ENCODE results near the gene NXT1. TPM values are rescaled to one million over a fixed set of nuclear protein-coding genes. Genes with fewer than 3 reads are reported as not detected.

Gene NXT1
- total RNA-seq, 2 donors from 2014 or later, result 32.5 to 57.6 TPM

DNA sequence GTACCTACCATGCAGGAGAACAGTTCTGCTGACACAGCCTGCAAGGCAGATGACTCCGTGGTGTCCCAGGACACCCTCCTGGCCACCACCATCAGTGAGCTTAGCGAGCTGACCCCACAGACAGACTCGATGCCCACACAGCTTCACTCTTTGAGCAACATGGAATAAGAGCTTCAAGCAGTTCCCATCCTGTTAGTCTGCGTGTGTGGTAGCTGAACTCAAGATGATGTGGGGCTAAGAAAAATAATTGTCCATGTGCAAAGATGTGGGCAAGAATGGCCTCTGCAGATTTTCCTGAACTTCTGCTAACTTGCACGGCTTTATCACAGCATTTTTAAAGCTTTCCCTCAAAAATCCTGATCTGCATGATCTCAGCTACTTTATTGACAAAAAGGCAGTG lies 19.7 kb downstream of the NXT1 start:
- Mint-ChIP-seq H3K9me3 (no peaks in the 10 kb centered on the region), H3K27me3 (no peaks in the 10 kb centered on the region), H3K4me1 (ENCODE audit: low read depth in 2 of 2) (peaks cover 16 to 23% of the 10 kb centered on the region in 2 donors), H3K27ac (no peak overlapping the region), H3K36me3 (peaks cover 17% of the 10 kb centered on the region), H3K4me3 (no peak overlapping the region)
- ATAC-seq (no peak), DNase-seq (ENCODE audit: low spot score) (no peak)

DNA sequence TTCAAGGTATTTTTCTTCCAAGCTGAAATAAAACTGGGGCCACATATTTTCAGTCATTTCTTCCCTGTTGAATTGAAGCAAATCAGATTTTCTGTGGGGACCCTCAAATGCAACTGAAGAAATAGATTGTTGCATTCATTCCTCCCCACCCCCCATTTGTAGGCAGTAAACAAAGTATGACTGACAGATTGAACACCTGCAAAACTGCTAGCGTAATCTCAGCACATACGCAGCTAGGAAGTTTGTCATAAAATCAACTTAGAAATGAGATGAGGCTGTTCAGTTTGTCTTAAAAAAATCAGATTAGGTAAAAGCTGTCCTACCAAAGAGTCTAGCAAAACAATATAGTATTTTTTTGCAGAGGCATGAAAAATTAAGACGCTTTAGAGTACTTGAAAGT lies 20.3 kb downstream of the NXT1 start:
- no peaks in the 10 kb centered on the region for H3K9me3 Mint-ChIP-seq
- no peak overlapping the region for H3K4me3 Mint-ChIP-seq
- H3K27me3 Mint-ChIP-seq, result no peaks in the 10 kb centered on the region
- no peak for DNase-seq (ENCODE audit: low spot score)
- H3K27ac Mint-ChIP-seq, result no peak overlapping the region
- peaks cover 18 to 27% of the 10 kb centered on the region in 2 donors for H3K4me1 Mint-ChIP-seq (ENCODE audit: low read depth in 2 of 2)
- no peak for ATAC-seq
- H3K36me3 Mint-ChIP-seq, result peaks cover 21% of the 10 kb centered on the region

DNA sequence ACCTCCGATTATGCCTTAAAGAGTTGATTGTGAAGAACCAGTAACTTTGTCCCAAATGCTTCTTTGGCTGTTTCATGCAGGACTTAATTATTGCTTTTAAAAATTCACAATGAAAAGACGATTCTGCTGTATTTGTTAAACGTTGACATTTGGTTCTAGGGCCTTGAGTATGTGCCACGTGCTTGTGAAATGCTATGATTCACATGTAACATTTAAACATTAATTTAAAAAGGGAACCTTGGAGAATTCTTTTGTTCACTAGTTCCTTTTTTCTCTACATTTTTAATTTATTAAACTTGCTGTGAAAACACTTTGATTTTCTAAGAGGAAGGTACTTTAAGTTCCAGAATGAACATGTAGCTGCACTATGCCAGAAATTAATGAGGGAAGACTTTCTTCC lies 20.9 kb downstream of the NXT1 start:
- ATAC-seq, result no peak
- no peak overlapping the region for H3K27ac Mint-ChIP-seq

DNA sequence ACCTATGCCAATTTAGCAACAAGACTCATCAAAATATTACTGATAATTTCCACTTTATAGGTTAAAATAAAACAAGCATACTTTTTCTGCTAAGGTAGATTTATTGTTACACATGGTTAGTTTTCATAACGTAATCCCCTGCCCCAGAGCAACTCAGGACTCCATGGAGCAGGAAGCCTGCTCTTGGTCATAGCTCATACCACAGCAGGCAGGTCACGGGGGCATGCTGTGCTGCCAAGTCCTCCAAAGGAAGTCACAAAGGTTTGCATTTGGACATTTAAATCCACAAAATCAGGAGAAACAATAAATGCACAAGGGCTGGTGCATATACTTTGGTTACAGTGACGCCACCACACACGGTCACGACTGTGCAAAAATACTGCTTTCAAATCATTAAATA lies 23.9 kb downstream of the NXT1 start:
- ATAC-seq, result no peak
- Mint-ChIP-seq H3K36me3 (peaks cover 31% of the 10 kb centered on the region), H3K9me3 (no peaks in the 10 kb centered on the region), H3K27ac (no peak overlapping the region), H3K27me3 (no peaks in the 10 kb centered on the region), H3K4me3 (no peak overlapping the region), H3K4me1 (ENCODE audit: low read depth in 2 of 2) (peaks cover 4 to 12% of the 10 kb centered on the region in 2 donors)
- no peak for DNase-seq (ENCODE audit: low spot score)

More for the DNA sequence above, 20.9 kb downstream of the NXT1 start:
- Mint-ChIP-seq H3K4me3 (no peak overlapping the region), H3K4me1 (ENCODE audit: low read depth in 2 of 2) (peaks cover 13 to 27% of the 10 kb centered on the region in 2 donors), H3K36me3 (peaks cover 23% of the 10 kb centered on the region), H3K9me3 (no peaks in the 10 kb centered on the region), H3K27me3 (no peaks in the 10 kb centered on the region)
- no peak for DNase-seq (ENCODE audit: low spot score)

DNA sequence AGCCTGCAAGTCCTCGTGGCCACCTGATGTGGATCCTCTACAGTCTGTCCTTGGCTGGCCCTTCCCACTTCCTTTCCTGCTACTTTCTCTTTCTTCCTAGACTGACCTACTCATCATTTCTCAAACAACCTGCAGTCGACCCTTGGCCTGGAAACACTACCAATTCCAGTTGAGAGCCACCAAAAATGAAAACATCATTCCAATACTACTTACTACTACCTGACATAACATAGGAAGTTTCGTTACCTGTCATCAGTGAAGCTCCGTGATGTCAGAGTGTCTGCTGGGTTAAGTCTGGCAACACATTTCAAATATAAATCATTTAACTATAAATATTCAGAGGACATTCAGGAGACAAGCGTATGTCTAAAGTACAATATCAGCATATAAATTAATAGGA lies 25.2 kb downstream of the NXT1 start:
- peak overlapping the region; percentile 12 to 53 for H3K27ac Mint-ChIP-seq
- DNase-seq (ENCODE audit: low spot score), result no peak
- no peak for ATAC-seq
- H3K27me3 Mint-ChIP-seq, result no peaks in the 10 kb centered on the region
- H3K36me3 Mint-ChIP-seq, result peaks cover 27% of the 10 kb centered on the region
- no peak overlapping the region for H3K4me3 Mint-ChIP-seq
- peaks cover 4 to 12% of the 10 kb centered on the region in 2 donors for H3K4me1 Mint-ChIP-seq (ENCODE audit: low read depth in 2 of 2)
- H3K9me3 Mint-ChIP-seq, result no peaks in the 10 kb centered on the region

DNA sequence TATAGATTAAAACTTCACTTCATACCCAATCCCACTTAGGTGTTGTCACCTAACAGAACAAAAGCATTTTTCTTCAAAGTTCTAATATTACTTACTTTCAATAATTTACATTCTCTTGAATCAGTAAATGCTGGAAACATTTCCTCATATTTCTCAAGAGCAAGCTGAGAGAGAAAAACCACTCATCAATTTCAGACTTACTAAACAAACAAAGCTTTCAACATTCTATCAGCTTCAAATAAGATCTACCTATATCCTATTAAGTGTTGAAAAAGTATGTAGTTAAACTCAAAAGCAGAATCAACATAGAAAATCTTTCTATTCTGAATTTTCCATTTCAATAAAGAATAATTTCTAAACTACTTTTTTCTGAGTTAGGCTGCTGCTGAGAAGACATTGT lies 29.2 kb downstream of the NXT1 start:
- DNase-seq (ENCODE audit: low spot score) (no peak), ATAC-seq (no peak)
- peaks cover 32% of the 10 kb centered on the region for H3K36me3 Mint-ChIP-seq
- H3K4me1 Mint-ChIP-seq (ENCODE audit: low read depth in 2 of 2), result peaks cover 12% of the 10 kb centered on the region in 2 donors
- no peak overlapping the region for H3K4me3 Mint-ChIP-seq
- no peak overlapping the region for H3K27ac Mint-ChIP-seq
- no peaks in the 10 kb centered on the region for H3K27me3 Mint-ChIP-seq
- no peaks in the 10 kb centered on the region for H3K9me3 Mint-ChIP-seq

DNA sequence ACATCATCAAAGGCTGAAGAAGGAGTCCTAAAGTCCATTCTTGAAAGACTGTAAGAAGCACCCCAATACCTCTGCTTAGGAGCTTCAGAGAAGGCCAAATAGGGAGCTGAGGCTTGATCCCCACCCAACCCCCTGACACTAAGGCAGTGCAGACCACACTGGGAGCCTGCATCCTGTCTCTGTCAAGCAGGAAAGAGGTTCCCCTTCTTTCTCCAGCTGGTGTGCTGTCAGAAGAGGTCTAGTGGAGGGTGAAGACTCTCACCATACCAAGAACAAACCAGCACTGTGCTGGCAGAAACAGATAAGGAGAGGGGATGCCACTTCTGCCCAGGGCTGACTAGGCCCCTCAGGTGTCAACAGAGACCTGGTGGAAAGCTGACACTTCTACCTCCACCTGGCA lies 31.3 kb downstream of the NXT1 start:
- H3K27ac Mint-ChIP-seq, result no peak overlapping the region
- no peak for ATAC-seq
- no peaks in the 10 kb centered on the region for H3K9me3 Mint-ChIP-seq
- no peaks in the 10 kb centered on the region for H3K27me3 Mint-ChIP-seq
- no peak overlapping the region for H3K4me3 Mint-ChIP-seq
- H3K36me3 Mint-ChIP-seq, result peaks cover 33% of the 10 kb centered on the region
- peaks cover 11 to 19% of the 10 kb centered on the region in 2 donors for H3K4me1 Mint-ChIP-seq (ENCODE audit: low read depth in 2 of 2)
- no peak for DNase-seq (ENCODE audit: low spot score)

DNA sequence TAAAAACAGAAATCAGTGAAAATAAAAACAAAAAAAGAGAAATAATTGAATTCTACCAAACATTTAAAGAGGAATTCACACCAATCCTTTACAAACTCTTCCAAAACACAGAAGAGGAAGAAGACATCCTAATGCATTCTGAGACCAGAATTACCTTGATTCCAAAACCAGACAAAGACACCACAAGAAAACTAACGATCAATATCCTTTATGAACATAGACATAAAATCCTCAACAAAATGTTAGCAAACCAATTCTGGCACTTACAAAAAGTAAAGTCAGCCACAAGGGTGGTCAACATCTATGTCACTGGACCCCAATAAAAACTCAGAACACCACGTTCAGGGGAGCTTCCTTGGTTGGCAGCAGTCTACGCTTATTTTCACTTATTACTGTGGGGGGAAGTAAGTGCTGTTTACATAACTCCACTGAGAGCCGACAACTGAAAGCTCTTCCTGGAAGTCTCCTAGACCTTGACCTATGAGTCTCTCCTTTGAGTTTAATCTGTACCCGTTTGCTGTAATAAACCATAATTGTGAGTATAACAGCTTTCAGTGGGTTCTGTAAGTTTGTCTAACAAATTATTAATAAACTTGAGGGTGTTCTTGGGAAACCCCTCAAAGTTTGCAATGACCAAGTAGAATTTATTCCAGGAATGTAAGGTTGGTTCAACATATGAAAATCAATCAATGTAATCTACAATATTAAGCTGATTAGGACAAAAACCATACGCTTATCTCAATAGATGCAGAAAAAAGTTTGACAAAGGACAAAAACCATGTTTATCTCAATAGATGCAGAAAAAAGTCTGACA lies 35.9 kb downstream of the NXT1 start:
- H3K27me3 Mint-ChIP-seq, result no peaks in the 10 kb centered on the region
- no peak overlapping the region for H3K4me3 Mint-ChIP-seq
- no peaks in the 10 kb centered on the region for H3K9me3 Mint-ChIP-seq
- peaks cover 17 to 26% of the 10 kb centered on the region in 2 donors for H3K4me1 Mint-ChIP-seq (ENCODE audit: low read depth in 2 of 2)
- H3K36me3 Mint-ChIP-seq, result peaks cover 45% of the 10 kb centered on the region
- ATAC-seq (no peak), DNase-seq (ENCODE audit: low spot score) (no peak)
- H3K27ac Mint-ChIP-seq, result no peak overlapping the region

DNA sequence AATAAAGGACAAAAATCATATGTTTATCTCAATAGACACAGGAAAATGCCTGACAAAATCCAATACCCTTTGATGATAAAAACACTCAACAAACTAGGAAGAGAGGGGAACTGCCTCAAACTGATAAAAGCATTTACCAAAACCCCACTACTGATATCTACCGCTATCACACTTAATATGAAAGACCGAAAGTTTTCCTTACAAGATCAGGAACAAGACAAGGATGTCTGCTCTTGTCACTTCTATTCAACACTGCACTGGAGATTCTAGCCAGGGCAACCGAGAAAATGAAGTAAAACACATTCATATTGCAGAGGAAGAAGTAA lies 36.5 kb downstream of the NXT1 start:
- ATAC-seq (no peak), DNase-seq (ENCODE audit: low spot score) (no peak)
- no peaks in the 10 kb centered on the region for H3K9me3 Mint-ChIP-seq
- no peak overlapping the region for H3K27ac Mint-ChIP-seq
- no peaks in the 10 kb centered on the region for H3K27me3 Mint-ChIP-seq
- peaks cover 17 to 24% of the 10 kb centered on the region in 2 donors for H3K4me1 Mint-ChIP-seq (ENCODE audit: low read depth in 2 of 2)
- H3K36me3 Mint-ChIP-seq, result peaks cover 44% of the 10 kb centered on the region
- no peak overlapping the region for H3K4me3 Mint-ChIP-seq

DNA sequence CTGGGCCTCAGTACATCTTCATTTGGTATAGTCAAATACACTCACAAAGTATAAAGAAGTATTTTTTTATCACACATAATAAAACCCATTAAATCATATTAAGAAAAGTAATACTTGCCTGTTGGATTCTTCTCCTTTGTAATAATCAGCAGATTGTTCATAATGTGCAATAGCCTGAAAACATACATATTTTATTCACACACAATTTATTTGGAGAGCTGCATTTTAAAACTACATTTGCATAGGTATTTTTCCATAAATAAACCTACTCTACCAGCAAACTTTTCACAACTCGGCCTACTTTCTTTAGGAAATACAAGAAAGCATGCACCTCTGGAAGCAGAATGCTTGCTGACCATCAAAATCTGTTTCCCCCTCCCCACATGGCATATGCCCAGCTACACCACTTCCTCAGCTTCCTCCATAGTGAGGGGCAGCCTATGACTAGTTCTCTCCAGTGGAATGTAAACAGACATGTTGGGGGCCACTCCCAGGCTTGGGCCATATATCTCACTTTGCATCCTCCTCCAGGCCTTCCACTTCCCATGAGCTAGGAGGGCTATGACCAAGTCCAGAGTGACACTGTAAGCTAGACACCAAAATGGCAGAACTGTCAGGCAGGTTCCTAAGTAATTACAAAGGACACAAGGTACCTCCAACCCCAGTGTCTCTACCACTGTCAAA lies 39.6 kb downstream of the NXT1 start:
- Mint-ChIP-seq H3K9me3 (no peaks in the 10 kb centered on the region), H3K4me1 (ENCODE audit: low read depth in 2 of 2) (peaks cover 30 to 31% of the 10 kb centered on the region in 2 donors), H3K27ac (peak overlapping the region in 1 of 2 donors; percentile 38), H3K36me3 (peaks cover 48% of the 10 kb centered on the region), H3K4me3 (no peak overlapping the region), H3K27me3 (no peaks in the 10 kb centered on the region)
- no peak for ATAC-seq
- no peak for DNase-seq (ENCODE audit: low spot score)

DNA sequence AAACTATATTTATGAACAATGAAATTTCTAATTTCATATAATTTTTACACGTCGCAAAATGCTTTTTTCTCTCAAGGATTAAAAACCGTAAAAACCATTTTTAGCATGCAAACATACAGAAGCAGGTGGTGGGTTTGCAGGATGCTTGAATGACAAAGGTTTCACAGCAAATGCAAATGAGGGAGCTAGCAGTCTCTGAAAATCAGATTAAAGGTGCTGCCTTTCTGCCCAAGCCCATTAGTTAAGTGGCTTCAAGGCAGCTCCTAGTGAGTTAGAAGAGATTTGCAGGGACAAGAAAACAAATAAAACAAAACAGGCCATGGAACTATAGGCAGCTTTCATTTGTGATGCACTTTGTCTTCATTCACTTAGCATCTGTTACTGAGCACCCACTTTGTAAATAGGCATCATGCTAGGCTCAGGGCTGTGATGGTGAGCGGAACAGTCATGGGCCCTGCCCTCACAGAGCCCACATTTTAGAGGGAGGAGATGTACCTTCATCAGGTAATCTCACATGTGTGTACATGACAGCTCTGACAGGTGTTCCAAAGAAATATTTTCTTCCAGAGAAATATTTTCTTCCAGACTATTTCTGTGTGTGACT lies 41.2 kb downstream of the NXT1 start:
- no peak overlapping the region for H3K4me3 Mint-ChIP-seq
- H3K36me3 Mint-ChIP-seq, result peaks cover 38% of the 10 kb centered on the region
- ATAC-seq (no peak), DNase-seq (ENCODE audit: low spot score) (no peak)
- H3K27me3 Mint-ChIP-seq, result no peaks in the 10 kb centered on the region
- H3K4me1 Mint-ChIP-seq (ENCODE audit: low read depth in 2 of 2), result peaks cover 21 to 22% of the 10 kb centered on the region in 2 donors
- no peaks in the 10 kb centered on the region for H3K9me3 Mint-ChIP-seq
- no peak overlapping the region for H3K27ac Mint-ChIP-seq

DNA sequence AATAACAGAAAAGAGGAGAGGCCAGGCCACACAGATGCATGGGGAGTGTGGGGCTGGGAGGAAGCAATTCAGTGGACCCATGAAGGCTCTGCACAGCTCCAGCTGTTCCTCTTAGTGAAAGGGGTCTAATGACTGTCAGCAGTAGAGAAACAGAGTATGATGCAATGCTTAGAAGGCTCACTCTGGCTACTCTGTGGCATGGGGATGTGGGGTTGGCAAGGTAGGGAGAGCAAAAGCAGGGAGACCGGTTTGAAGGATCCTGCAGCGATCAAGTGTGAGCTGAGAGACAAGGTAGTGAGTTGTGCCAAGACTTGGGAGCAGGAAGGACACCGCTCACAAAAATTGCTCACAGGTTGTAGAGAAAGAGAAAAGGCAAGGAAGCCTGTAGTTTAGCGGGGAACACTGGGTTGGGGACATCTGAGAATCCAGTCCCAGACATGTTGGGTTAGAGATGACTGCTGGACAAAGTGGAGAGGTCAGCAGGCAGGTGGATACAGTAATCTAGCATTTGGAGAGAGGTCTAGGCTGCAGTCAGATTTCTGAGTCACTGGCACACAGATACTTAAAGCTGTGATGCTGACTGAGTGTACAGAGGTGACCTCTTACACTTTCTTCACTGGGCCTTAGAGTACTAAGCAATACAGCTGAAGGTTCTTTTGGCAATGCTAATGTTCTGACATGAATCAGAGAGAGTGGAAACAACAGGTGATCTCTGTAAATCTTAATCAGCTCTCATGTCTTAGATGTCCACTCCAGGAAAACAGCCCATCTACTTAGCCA lies 43.6 kb downstream of the NXT1 start:
- H3K27ac Mint-ChIP-seq, result peak overlapping the region; percentile 29 to 33
- ATAC-seq (no peak), DNase-seq (ENCODE audit: low spot score) (no peak)
- H3K4me1 Mint-ChIP-seq (ENCODE audit: low read depth in 2 of 2), result peaks cover 33% of the 10 kb centered on the region in 2 donors
- no peaks in the 10 kb centered on the region for H3K9me3 Mint-ChIP-seq
- H3K4me3 Mint-ChIP-seq, result no peak overlapping the region
- H3K27me3 Mint-ChIP-seq, result no peaks in the 10 kb centered on the region
- peaks cover 26% of the 10 kb centered on the region for H3K36me3 Mint-ChIP-seq

DNA sequence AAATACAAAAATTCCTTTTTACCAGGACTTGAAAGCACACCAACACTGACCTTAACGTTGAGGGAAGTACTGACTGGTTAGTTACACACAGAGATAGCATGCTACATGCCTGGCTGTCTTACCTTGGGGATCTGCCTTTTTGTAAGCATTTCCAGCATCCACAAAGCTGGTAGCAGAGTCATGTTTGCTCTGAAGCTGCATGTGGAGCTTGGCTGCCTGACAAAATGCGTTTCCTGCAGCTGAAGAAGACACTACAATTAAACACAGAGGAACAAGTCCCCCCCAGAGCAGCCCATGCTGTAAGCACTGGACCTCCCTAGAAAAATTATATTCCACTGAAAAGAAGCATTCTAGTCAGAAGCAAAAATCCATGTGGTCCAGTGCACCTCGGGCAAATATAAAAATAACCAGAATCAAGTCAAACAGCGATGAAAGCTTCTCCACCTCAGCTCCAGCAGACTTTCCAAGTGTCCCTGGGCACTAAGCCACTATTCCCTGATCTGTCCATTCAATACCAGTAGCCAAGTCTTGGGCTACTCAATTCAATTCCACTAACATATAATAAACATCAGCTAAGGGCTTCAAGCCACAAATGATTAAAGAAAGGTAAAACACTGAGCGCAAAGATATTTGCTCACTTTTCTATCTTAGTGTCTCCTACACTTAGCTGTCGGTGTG lies 46.5 kb downstream of the NXT1 start:
- ATAC-seq (no peak), DNase-seq (ENCODE audit: low spot score) (no peak)
- peak overlapping the region; percentile 76 to 95 for H3K27ac Mint-ChIP-seq
- peak overlapping the region; percentile 70 for H3K4me3 Mint-ChIP-seq
- no peaks in the 10 kb centered on the region for H3K9me3 Mint-ChIP-seq
- peaks cover 43 to 53% of the 10 kb centered on the region in 2 donors for H3K4me1 Mint-ChIP-seq (ENCODE audit: low read depth in 2 of 2)
- H3K27me3 Mint-ChIP-seq, result no peaks in the 10 kb centered on the region
- H3K36me3 Mint-ChIP-seq, result peaks cover 21% of the 10 kb centered on the region

Measured in natural killer cell treated with Interleukin-12 subunit alpha and Interleukin-12 subunit beta and Interleukin-15 and Interleukin-18, amount 100 ng/mL, for 72 hours (primary cell).